Lower leg skin (tissue), 4 donors: ENCODE data around the gene POU6F1. TPM values are rescaled to one million over a fixed set of nuclear protein-coding genes. Genes with fewer than 3 reads are reported as not detected.

Experiments used
- DNase-seq, 2 donors: peaks; one replicate each; pipeline ENCODE4 v3.0.0-alpha.2; 2019; ENCODE audit warnings: low spot score in 2 of 2
- H3K4me3 ChIP-seq: fragments of 200-600 bp; sonication (generic); 2 replicates; pipeline ENCODE4 v1.5.1; 2017; ENCODE audit warnings: mild to moderate bottlenecking, low read depth; ENCODE audit not compliant: poor library complexity, severe bottlenecking
- POLR2A ChIP-seq, 2 donors: fragments of 450-650 bp; IDR thresholded peaks; one replicate each; pipeline ENCODE4 v1.6.1; 2016 to 2017; ENCODE audit warnings: antibody characterized with exemption in 2 of 2, mild to moderate bottlenecking in 1 of 2, moderate library complexity in 1 of 2
- WGBS, 2 donors: methylation state at CpG; one replicate each; pipeline ENCODE4 v1.1.5; 2018; 5-methylcytosine and 5-hydroxymethylcytosine counted together
- intact Hi-C: fragments of 100-400 bp; cut with DNase I; formaldehyde crosslinking; loops from one replicate; pipeline ENCODE4 v1.15.0; 2023; ENCODE audit warnings: low total_unique reads
- total RNA-seq, 4 donors: library from RNA; depleted of rRNA; stranded (reverse); fragments of >200 nt; gene quantifications; one replicate each; pipeline ENCODE4 v1.1.0, GENCODE V29; 2016
- TF ChIP-seq, protein P1 (sequence below), 3 donors: fragments of 450-650 bp; IDR thresholded peaks; one replicate each; pipeline ENCODE4 v1.5.1; 2016; ENCODE audit warnings: antibody characterized with exemption in 3 of 3, mild to moderate bottlenecking in 3 of 3, moderate library complexity in 2 of 3

The POU6F1 gene
- total RNA-seq, 4 donors from 2014 or later: 5.5 to 20.2 (median 10.6) TPM

DNA sequence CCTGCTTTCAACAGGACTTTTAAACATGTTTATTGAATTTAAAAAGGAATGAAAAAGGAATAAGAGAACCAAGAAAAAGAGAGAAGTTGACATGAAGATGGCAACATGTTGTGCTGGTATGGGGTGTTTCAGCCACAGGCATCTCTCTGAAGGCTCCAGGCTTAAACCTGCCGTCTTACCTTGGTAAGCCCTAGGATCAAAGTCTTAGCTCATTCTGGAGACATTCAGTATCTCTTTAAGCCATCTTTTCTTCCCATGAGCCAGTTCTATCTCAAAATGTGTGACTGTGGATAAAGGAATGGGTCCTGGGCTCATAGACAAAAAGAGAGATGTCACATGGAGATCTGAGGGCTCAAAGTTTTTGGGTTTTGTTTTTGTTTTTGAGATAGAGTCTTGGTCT lies 43.4 kb downstream of the POU6F1 start:
- intact Hi-C loops: no loop called here
- 63 to 70% methylated on average over 1 of the region's 1 CpG for WGBS, 2 donors
- no peak for DNase-seq
- no peak overlapping the region for H3K4me3 ChIP-seq
- no peak for TF ChIP-seq POLR2A (IDR thresholded peaks at IDR 0.05)
- TF ChIP-seq, protein P1, sequence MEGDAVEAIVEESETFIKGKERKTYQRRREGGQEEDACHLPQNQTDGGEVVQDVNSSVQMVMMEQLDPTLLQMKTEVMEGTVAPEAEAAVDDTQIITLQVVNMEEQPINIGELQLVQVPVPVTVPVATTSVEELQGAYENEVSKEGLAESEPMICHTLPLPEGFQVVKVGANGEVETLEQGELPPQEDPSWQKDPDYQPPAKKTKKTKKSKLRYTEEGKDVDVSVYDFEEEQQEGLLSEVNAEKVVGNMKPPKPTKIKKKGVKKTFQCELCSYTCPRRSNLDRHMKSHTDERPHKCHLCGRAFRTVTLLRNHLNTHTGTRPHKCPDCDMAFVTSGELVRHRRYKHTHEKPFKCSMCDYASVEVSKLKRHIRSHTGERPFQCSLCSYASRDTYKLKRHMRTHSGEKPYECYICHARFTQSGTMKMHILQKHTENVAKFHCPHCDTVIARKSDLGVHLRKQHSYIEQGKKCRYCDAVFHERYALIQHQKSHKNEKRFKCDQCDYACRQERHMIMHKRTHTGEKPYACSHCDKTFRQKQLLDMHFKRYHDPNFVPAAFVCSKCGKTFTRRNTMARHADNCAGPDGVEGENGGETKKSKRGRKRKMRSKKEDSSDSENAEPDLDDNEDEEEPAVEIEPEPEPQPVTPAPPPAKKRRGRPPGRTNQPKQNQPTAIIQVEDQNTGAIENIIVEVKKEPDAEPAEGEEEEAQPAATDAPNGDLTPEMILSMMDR (IDR thresholded peaks at IDR 0.05): no peak

- intact Hi-C loops: no loop called here
- H3K4me3 ChIP-seq: peak within 1 kb of the TSS; percentile 50
- DNase-seq: peak; percentile 95 to 99
- TF ChIP-seq, protein P1 (IDR thresholded peaks at IDR 0.05): no peak
- no peak for TF ChIP-seq POLR2A (IDR thresholded peaks at IDR 0.05)
- WGBS, 2 donors: 1% methylated on average over 57 to 58 of the region's 58 CpGs
Observed at GRCh38 chr12:51172515-51173431, 45.1 kb downstream of the POU6F1 start, which contains the start of gene TFCP2. TFCP2 (minus strand) TSS chr12:51173135; CDS start chr12:51172422, 713 bp downstream.

DNA sequence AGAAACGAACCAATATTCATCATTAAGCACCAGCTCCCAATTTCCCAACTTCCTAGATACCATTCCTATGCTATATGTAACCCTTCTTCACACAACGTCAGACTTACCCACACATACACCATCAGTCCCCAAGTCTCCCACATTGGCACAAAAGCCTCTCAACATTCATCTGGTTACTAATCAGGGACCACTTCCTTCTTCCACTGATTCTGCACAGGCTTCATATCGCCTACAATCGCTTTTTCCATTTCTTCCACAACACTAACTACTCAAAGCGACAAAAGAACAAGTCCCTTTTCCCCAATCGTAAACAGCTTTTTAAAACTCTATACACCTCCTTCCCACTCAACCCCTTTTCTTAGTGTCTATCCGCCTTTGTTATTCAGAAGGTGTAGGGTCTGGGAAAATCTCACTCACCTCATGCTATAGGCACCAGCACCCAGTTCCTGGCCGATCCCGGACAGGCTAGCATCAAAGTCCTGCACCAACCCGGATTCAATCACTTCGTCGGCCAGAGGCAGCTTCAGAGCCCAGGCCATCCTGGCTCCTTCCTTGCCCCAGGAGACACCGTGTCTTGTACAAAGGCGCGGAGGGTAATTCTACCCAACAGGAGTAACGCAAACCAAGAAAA lies 45.9 kb downstream of the POU6F1 start:
- no peak for TF ChIP-seq POLR2A (IDR thresholded peaks at IDR 0.05)
- TF ChIP-seq, protein P1 (IDR thresholded peaks at IDR 0.05): no peak
- whole genome bisulfite sequencing, 2 donors: 3% methylated on average over 16 of the region's 16 CpGs
- intact Hi-C loops: no loop called here
- H3K4me3 ChIP-seq: peak overlapping the region; percentile 50
- DNase-seq: no peak

- TF ChIP-seq POLR2A (IDR thresholded peaks at IDR 0.05): no peak
- DNase-seq: no peak
- no peak overlapping the region for H3K4me3 ChIP-seq
- WGBS, 2 donors: 65 to 96% methylated on average over 3 of the region's 3 CpGs
- intact Hi-C loops: no loop called here
Observed at GRCh38 chr12:51163795-51164194, 54.1 kb downstream of the POU6F1 start.

- TF ChIP-seq POLR2A (IDR thresholded peaks at IDR 0.05): no peak
- TF ChIP-seq, protein P1 (IDR thresholded peaks at IDR 0.05): no peak
Observed at GRCh38 chr12:51162217-51162616, 55.6 kb downstream of the POU6F1 start.

DNA sequence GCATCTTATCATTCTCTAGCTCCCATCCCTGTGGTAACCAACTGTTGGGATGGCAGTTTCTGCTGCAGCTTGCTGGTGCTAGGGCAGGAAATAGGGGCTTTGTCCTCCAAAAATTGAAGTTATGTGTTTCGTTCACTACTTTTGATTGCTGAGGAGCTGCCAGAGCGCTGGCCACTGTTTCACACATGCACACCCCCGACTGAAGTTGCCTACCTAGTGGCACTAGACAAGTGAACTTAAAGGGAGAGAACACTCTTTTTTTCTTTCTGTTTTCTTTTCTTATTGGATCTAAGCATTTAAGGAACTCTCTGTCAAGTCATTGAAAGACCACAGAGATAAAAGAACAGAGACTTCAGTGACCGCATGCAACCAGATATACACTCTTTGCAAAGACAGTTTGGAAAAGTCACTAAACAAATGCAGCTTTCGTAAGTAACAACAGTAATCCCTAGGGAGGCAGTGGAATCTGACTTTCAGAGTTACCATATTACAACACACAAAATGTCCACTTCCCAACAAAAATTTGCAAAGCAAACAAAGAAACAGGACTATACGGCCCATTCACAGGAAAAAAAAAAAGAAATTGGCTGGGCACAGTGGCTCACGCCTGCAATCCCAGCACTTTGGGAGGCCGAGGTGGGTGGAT lies 56.9 kb downstream of the POU6F1 start:
- WGBS, 2 donors: 74 to 79% methylated on average over 8 of the region's 8 CpGs
- no peak overlapping the region for H3K4me3 ChIP-seq
- TF ChIP-seq, protein P1 (IDR thresholded peaks at IDR 0.05): no peak
- no peak for TF ChIP-seq POLR2A (IDR thresholded peaks at IDR 0.05)
- DNase-seq: no peak
- intact Hi-C loops: no loop called here

More at GRCh38 chr12:51162217-51162616, 55.6 kb downstream of the POU6F1 start:
- DNase-seq: no peak
- intact Hi-C loops: no loop called here
- 96 to 98% methylated on average over 6 of the region's 6 CpGs for WGBS, 2 donors
- no peak overlapping the region for H3K4me3 ChIP-seq
